ENCODE results near the gene PLEKHG2. TPM values are rescaled to one million over a fixed set of nuclear protein-coding genes. Genes with fewer than 3 reads are reported as not detected.

PLEKHG2 gene
- total RNA-seq, 1 donor: 21.4 TPM

DNA sequence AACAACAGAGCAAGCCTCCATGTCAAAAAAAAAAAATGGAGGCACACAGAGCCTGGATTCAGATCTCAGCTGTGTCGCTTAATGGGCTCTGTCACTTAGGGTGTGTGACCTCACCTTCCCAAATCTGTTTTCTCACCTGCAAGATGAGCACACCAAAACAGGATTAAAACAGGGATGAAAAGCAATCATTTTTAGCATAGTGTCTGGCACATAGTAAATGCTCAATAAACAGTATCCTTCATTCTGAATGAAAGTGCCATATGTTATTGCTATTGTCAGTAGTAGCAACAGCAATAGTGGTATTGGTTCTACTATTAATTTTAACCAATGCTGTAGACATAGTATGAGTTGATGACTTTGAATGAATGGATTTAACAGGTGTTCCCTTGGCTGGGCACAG is 46.9 kb upstream of the PLEKHG2 start:
- Histone ChIP-seq H3K4me3 (ENCODE audit: insufficient read depth, low read length) (no peak overlapping the region), H4K20me1 (ENCODE audit: insufficient read depth, low read length) (peaks cover 8% of the 10 kb centered on the region), H3K27me3 (ENCODE audit: insufficient read depth, low read length) (no peaks in the 10 kb centered on the region), H3K27ac (ENCODE audit: low read depth, low read length) (no peak overlapping the region), H3K4me2 (ENCODE audit: insufficient read depth, low read length) (no peak overlapping the region), H3K79me2 (ENCODE audit: insufficient read depth, low read length) (peaks cover 43% of the 10 kb centered on the region), H3K36me3 (ENCODE audit: insufficient read depth, low read length) (peaks cover 52% of the 10 kb centered on the region), H3K9me3 (ENCODE audit: low read depth, low read length) (no peaks in the 10 kb centered on the region), H3K4me1 (ENCODE audit: insufficient read depth, low read length) (peaks cover 26% of the 10 kb centered on the region), H2AFZ (ENCODE audit: low read length) (no peak overlapping the region)
- TF ChIP-seq, protein P1, sequence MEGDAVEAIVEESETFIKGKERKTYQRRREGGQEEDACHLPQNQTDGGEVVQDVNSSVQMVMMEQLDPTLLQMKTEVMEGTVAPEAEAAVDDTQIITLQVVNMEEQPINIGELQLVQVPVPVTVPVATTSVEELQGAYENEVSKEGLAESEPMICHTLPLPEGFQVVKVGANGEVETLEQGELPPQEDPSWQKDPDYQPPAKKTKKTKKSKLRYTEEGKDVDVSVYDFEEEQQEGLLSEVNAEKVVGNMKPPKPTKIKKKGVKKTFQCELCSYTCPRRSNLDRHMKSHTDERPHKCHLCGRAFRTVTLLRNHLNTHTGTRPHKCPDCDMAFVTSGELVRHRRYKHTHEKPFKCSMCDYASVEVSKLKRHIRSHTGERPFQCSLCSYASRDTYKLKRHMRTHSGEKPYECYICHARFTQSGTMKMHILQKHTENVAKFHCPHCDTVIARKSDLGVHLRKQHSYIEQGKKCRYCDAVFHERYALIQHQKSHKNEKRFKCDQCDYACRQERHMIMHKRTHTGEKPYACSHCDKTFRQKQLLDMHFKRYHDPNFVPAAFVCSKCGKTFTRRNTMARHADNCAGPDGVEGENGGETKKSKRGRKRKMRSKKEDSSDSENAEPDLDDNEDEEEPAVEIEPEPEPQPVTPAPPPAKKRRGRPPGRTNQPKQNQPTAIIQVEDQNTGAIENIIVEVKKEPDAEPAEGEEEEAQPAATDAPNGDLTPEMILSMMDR (IDR thresholded peaks at IDR 0.05; ENCODE audit: extremely low read depth, low read depth, low read length): no peak
- DNase-seq (ENCODE audit: insufficient read length, low spot score, missing footprints): no peak

DNA sequence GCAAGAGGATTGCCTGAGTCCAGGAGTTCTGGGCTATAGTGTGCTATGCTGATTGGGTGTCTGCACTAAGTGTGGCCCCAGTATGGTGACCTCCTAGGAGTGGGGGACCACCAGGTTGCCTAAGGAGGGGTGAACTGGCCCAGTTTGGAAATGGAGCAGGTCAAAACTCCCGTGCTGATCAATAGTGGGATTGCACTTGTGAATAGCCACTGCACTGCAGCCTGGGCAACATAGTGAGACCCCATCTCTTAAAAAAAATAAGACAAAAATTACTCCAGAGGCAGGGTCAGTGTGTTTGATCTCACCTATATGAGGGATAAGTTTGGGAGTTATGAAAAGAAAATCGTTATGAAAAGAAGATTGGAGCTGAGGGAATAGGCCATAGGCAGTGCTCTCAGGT is 43.3 kb upstream of the PLEKHG2 start:
- no peak for DNase-seq (ENCODE audit: insufficient read length, low spot score, missing footprints)
- peaks cover 54% of the 10 kb centered on the region for H3K36me3 ChIP-seq (ENCODE audit: insufficient read depth, low read length)

DNA sequence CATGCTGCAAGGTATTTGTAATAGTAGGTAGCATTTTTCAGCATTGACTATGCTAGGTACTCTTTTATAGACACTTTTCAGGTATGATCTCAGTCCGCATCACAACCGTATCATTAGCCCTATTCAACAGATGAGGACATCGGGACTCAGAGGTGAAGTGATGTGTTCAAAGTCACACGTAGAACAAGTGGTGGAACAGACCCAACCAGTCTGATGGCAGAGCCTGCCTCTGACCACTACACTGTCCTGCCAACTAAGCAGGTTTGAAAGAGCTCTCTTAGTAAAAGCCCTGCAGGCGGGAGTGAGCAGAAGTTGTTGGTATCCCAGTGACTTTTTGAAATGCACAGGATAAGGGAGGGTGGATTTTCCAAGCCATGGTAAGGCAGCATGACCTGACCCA is 41.7 kb upstream of the PLEKHG2 start:
- Histone ChIP-seq H3K9me3 (ENCODE audit: low read depth, low read length) (no peaks in the 10 kb centered on the region), H3K27ac (ENCODE audit: low read depth, low read length) (no peak overlapping the region), H3K27me3 (ENCODE audit: insufficient read depth, low read length) (no peaks in the 10 kb centered on the region), H3K4me3 (ENCODE audit: insufficient read depth, low read length) (no peak overlapping the region), H2AFZ (ENCODE audit: low read length) (no peak overlapping the region), H3K4me1 (ENCODE audit: insufficient read depth, low read length) (peaks cover 20% of the 10 kb centered on the region), H3K36me3 (ENCODE audit: insufficient read depth, low read length) (peaks cover 53% of the 10 kb centered on the region), H3K4me2 (ENCODE audit: insufficient read depth, low read length) (no peak overlapping the region), H4K20me1 (ENCODE audit: insufficient read depth, low read length) (no peaks in the 10 kb centered on the region), H3K79me2 (ENCODE audit: insufficient read depth, low read length) (peaks cover 45% of the 10 kb centered on the region)
- DNase-seq (ENCODE audit: insufficient read length, low spot score, missing footprints): no peak
- TF ChIP-seq, protein P1 (IDR thresholded peaks at IDR 0.05; ENCODE audit: extremely low read depth, low read depth, low read length): no peak

More for the DNA sequence above, 43.3 kb upstream of the PLEKHG2 start:
- Histone ChIP-seq H3K79me2 (ENCODE audit: insufficient read depth, low read length) (peaks cover 44% of the 10 kb centered on the region), H2AFZ (ENCODE audit: low read length) (no peak overlapping the region), H3K27ac (ENCODE audit: low read depth, low read length) (no peak overlapping the region), H3K27me3 (ENCODE audit: insufficient read depth, low read length) (no peaks in the 10 kb centered on the region), H3K4me1 (ENCODE audit: insufficient read depth, low read length) (peaks cover 23% of the 10 kb centered on the region), H3K9me3 (ENCODE audit: low read depth, low read length) (no peaks in the 10 kb centered on the region), H4K20me1 (ENCODE audit: insufficient read depth, low read length) (no peaks in the 10 kb centered on the region), H3K4me3 (ENCODE audit: insufficient read depth, low read length) (no peak overlapping the region), H3K4me2 (ENCODE audit: insufficient read depth, low read length) (no peak overlapping the region)
- TF ChIP-seq, protein P1 (IDR thresholded peaks at IDR 0.05; ENCODE audit: extremely low read depth, low read depth, low read length): no peak

DNA sequence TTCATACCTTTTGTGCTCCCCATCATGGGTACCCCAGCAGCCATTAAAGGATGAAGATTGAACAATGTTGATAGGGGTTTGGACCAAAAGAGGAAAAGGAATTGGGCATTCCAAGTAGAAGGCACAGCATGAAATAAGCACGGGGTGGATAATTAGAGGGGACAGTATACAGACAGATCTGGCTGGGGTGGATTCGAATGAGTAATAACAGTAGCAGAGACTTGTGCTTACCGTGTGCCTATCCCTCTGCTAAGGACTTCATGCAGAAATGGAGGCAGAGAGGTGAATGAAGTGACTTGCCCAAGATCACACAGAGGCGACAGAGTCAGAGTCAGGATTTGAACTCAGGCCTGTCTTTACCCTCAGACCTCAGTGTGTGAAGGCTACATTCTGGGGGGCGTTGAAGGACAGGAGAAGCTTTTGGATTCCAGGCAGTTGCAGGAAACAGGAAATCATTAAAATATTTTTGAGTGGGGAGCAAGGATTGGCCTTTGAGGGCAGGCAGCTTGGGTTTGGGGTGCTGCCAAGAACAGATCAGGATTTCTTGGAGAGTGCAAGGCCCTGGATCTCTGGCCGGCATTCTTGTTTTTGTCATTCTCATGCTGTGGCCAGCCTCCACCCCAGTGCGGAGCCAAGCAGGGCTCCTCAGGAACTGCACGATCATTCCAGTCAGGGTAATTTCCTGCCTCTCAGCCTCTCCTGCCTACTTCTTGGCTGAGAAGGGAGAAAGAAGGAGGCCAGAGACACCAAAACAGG is 40.2 kb upstream of the PLEKHG2 start:
- peak overlapping the region; percentile 63 for H2AFZ ChIP-seq (ENCODE audit: low read length)
- H3K4me3 ChIP-seq (ENCODE audit: insufficient read depth, low read length): peak overlapping the region; percentile 49
- H3K27ac ChIP-seq (ENCODE audit: low read depth, low read length): peak overlapping the region; percentile 98
- TF ChIP-seq, protein P1 (IDR thresholded peaks at IDR 0.05; ENCODE audit: extremely low read depth, low read depth, low read length): no peak
- no peaks in the 10 kb centered on the region for H3K9me3 ChIP-seq (ENCODE audit: low read depth, low read length)
- no peaks in the 10 kb centered on the region for H3K27me3 ChIP-seq (ENCODE audit: insufficient read depth, low read length)
- peaks cover 36% of the 10 kb centered on the region for H3K79me2 ChIP-seq (ENCODE audit: insufficient read depth, low read length)
- peaks cover 60% of the 10 kb centered on the region for H3K36me3 ChIP-seq (ENCODE audit: insufficient read depth, low read length)
- no peaks in the 10 kb centered on the region for H4K20me1 ChIP-seq (ENCODE audit: insufficient read depth, low read length)
- peak; percentile 97 for DNase-seq (ENCODE audit: insufficient read length, low spot score, missing footprints)
- peak overlapping the region; percentile 79 for H3K4me2 ChIP-seq (ENCODE audit: insufficient read depth, low read length)
- H3K4me1 ChIP-seq (ENCODE audit: insufficient read depth, low read length): peaks cover 20% of the 10 kb centered on the region

Measured in osteoblast (primary cell).